ENCODE measurements around the gene P4HA3.
A peak's percentile ranks its signal among the peaks of the same experiment; 100 is the strongest.

P4HA3 gene

GRCh38 chr11:74318241-74318932 lies 6.9 kb upstream of the P4HA3 start:
- DNase-seq = no peak

GRCh38 chr11:74316772-74317505 lies 5.5 kb upstream of the P4HA3 start:
- no peak for DNase-seq

- no peak for DNase-seq
Measured at GRCh38 chr11:74312326-74312725, 886 bp upstream of the P4HA3 start.

- DNase-seq = no peak
Measured at GRCh38 chr11:74310857-74311256, 583 bp downstream of the P4HA3 start.

- DNase-seq = no peak
Measured at GRCh38 chr11:74307434-74307833, 4.0 kb downstream of the P4HA3 start.

- no peak for DNase-seq
Measured at GRCh38 chr11:74306435-74307175, 4.8 kb downstream of the P4HA3 start.

GRCh38 chr11:74299015-74299414 lies 12.4 kb downstream of the P4HA3 start:
- no peak for DNase-seq

- no peak for DNase-seq
Measured at GRCh38 chr11:74297484-74297883, 14.0 kb downstream of the P4HA3 start.

- no peak for DNase-seq
Measured at GRCh38 chr11:74288911-74289310, 22.5 kb downstream of the P4HA3 start.

GRCh38 chr11:74288161-74288560 lies 23.3 kb downstream of the P4HA3 start:
- no peak for DNase-seq

GRCh38 chr11:74284466-74284865 lies 27.0 kb downstream of the P4HA3 start:
- no peak for DNase-seq

- DNase-seq = no peak
Measured at GRCh38 chr11:74283580-74284180, 27.8 kb downstream of the P4HA3 start.

GRCh38 chr11:74282914-74283371 lies 28.5 kb downstream of the P4HA3 start:
- peak in 1 of 51 donors; percentile 3 for DNase-seq

GRCh38 chr11:74282421-74282820 lies 29.0 kb downstream of the P4HA3 start:
- DNase-seq = no peak

- no peak for DNase-seq
Measured at GRCh38 chr11:74280494-74280893, 30.9 kb downstream of the P4HA3 start.

- DNase-seq = no peak
Measured at GRCh38 chr11:74279256-74279655, 32.2 kb downstream of the P4HA3 start.

GRCh38 chr11:74278721-74279161 lies 32.7 kb downstream of the P4HA3 start:
- peak in 1 of 51 donors; percentile 10 for DNase-seq

- DNase-seq = no peak
Measured at GRCh38 chr11:74278103-74278502, 33.3 kb downstream of the P4HA3 start.

GRCh38 chr11:74276581-74276980 lies 34.9 kb downstream of the P4HA3 start:
- DNase-seq = no peak

- no peak for DNase-seq
Measured at GRCh38 chr11:74272276-74272675, 39.2 kb downstream of the P4HA3 start.

- no peak for DNase-seq
Measured at GRCh38 chr11:74269161-74269811, 42.2 kb downstream of the P4HA3 start.

Measured in hypothalamus (tissue), 51 donors.